HEK293 (cell line): ENCODE measurements around the gene PHF19.
A peak's percentile ranks its signal among the peaks of the same experiment; 100 is the strongest.

ENCODE experiments used
- CTCF ChIA-PET: fragments of 350-600 bp; formaldehyde crosslinking; extraction: SDS; loops from one replicate; lab custom pipeline; 2021; ENCODE audit warnings: antibody characterized with exemption; lab: Yijun Ruan, JAX
- POLR2A ChIA-PET: fragments of 300-600 bp; formaldehyde crosslinking; extraction: SDS; loops from one replicate; lab custom pipeline; 2020; ENCODE audit warnings: antibody characterized with exemption, inconsistent platforms; lab: Yijun Ruan, JAX
- H3K27ac ChIP-seq: fragments of 200-500 bp; sonication (Bioruptor generic); 2 replicates; pipeline ENCODE4 v1.5.1; 2014; ENCODE audit warnings: low read depth, low read length, control low read depth, inconsistent platforms; ENCODE audit errors: extremely low read depth
- H3K36me3 ChIP-seq, 2 experiments: fragments of 200-500 bp in 1 of 2; sonication (Bioruptor generic) in 1 of 2; 1 replicate in 1 of 2; 2 replicates in 1 of 2; pipeline ENCODE4 v1.5.1; 2014 to 2017; ENCODE audit warnings: inconsistent platforms in 2 of 2, low read length in 2 of 2; ENCODE audit not compliant: control insufficient read depth in 2 of 2, insufficient read depth in 1 of 2
- H3K4me1 ChIP-seq: fragments of 200-500 bp; sonication (Bioruptor generic); 2 replicates; pipeline ENCODE4 v1.5.1; 2014; ENCODE audit warnings: mild to moderate bottlenecking, low read length, inconsistent platforms; ENCODE audit not compliant: control insufficient read depth, insufficient read depth
- H3K4me3 ChIP-seq: 2 replicates; pipeline ENCODE4 v1.5.1; 2011; ENCODE audit warnings: low read depth, mild to moderate bottlenecking, control low read depth, low read length, moderate library complexity
- H3K9me3 ChIP-seq: fragments of 200-500 bp; sonication (Bioruptor generic); 2 replicates; pipeline ENCODE4 v1.5.1; 2014; ENCODE audit warnings: low read depth, low read length, inconsistent platforms; ENCODE audit not compliant: control insufficient read depth, insufficient read depth
- BCL11B ChIP-seq: fragments of 450-650 bp; formaldehyde crosslinking; IDR thresholded peaks from 2 replicates; pipeline ENCODE4 v1.5.1; 2016; ENCODE audit warnings: low read depth, missing biosample characterization, missing genetic modification characterization
- EGR2 ChIP-seq: fragments of 450-650 bp; formaldehyde crosslinking; IDR thresholded peaks from 2 replicates; pipeline ENCODE4 v1.5.1; 2016; ENCODE audit warnings: low read depth, missing biosample characterization, missing genetic modification characterization
- GLIS1 ChIP-seq: fragments of 450-650 bp; formaldehyde crosslinking; IDR thresholded peaks from 2 replicates; pipeline ENCODE4 v1.5.1; 2016; ENCODE audit warnings: missing biosample characterization, missing genetic modification characterization
- GLIS2 ChIP-seq: fragments of 450-650 bp; formaldehyde crosslinking; IDR thresholded peaks from 2 replicates; pipeline ENCODE4 v1.5.1; 2016; ENCODE audit warnings: missing biosample characterization, missing genetic modification characterization
- KLF1 ChIP-seq: fragments of 450-650 bp; formaldehyde crosslinking; IDR thresholded peaks from 2 replicates; pipeline ENCODE4 v1.5.1; 2016; ENCODE audit warnings: missing biosample characterization, missing genetic modification characterization
- MEIS1 ChIP-seq: sonication (generic); formaldehyde crosslinking; IDR thresholded peaks from 2 replicates; pipeline ENCODE4 v1.8.1; 2022; ENCODE audit warnings: missing genetic modification reagents, mild to moderate bottlenecking, borderline replicate concordance
- SCRT1 ChIP-seq: fragments of 450-650 bp; formaldehyde crosslinking; IDR thresholded peaks from 2 replicates; pipeline ENCODE4 v1.5.1; 2016; ENCODE audit warnings: missing biosample characterization, missing genetic modification characterization, borderline replicate concordance
- SCRT2 ChIP-seq: fragments of 450-650 bp; formaldehyde crosslinking; IDR thresholded peaks from 2 replicates; pipeline ENCODE4 v1.5.1; 2016; ENCODE audit warnings: missing biosample characterization, missing genetic modification characterization
- SP3 ChIP-seq: fragments of 450-650 bp; formaldehyde crosslinking; IDR thresholded peaks from 2 replicates; pipeline ENCODE4 v1.5.1; 2016; ENCODE audit warnings: missing biosample characterization, missing genetic modification characterization
- ZBTB48 ChIP-seq: fragments of 450-650 bp; formaldehyde crosslinking; IDR thresholded peaks from 2 replicates; pipeline ENCODE4 v1.5.1; 2016; ENCODE audit warnings: missing biosample characterization, missing genetic modification characterization
- ZEB2 ChIP-seq: fragments of 450-650 bp; formaldehyde crosslinking; IDR thresholded peaks from 2 replicates; pipeline ENCODE4 v1.5.1; 2016; ENCODE audit warnings: missing biosample characterization, missing genetic modification characterization
- ZFHX2 ChIP-seq: fragments of 450-650 bp; formaldehyde crosslinking; conservative IDR thresholded peaks from 2 replicates; pipeline ENCODE4 v1.5.1; 2016; ENCODE audit warnings: missing biosample characterization, missing genetic modification characterization
- ZIC2 ChIP-seq: fragments of 450-650 bp; formaldehyde crosslinking; IDR thresholded peaks from 2 replicates; pipeline ENCODE4 v1.5.1; 2016; ENCODE audit warnings: missing biosample characterization, missing genetic modification characterization
- ZNF140 ChIP-seq: fragments of 450-650 bp; formaldehyde crosslinking; IDR thresholded peaks from 2 replicates; pipeline ENCODE4 v1.5.1; 2016; ENCODE audit warnings: missing biosample characterization, missing genetic modification characterization
- ZNF311 ChIP-seq: fragments of 450-650 bp; formaldehyde crosslinking; IDR thresholded peaks from 2 replicates; pipeline ENCODE4 v1.5.1; 2017; ENCODE audit warnings: missing biosample characterization, missing genetic modification characterization, borderline replicate concordance
- ZNF335 ChIP-seq: fragments of 450-650 bp; formaldehyde crosslinking; conservative IDR thresholded peaks from 2 replicates; pipeline ENCODE4 v1.5.1; 2016; ENCODE audit warnings: missing biosample characterization, missing genetic modification characterization
- ZNF37A ChIP-seq: fragments of 450-650 bp; IDR thresholded peaks from 2 replicates; pipeline ENCODE4 v1.5.1; 2018; ENCODE audit warnings: missing biosample characterization, missing genetic modification characterization
- ZNF600 ChIP-seq: fragments of 450-650 bp; formaldehyde crosslinking; IDR thresholded peaks from 2 replicates; pipeline ENCODE4 v1.5.1; 2016; ENCODE audit warnings: missing biosample characterization, missing genetic modification characterization
- ZNF747 ChIP-seq: fragments of 450-650 bp; formaldehyde crosslinking; IDR thresholded peaks from 2 replicates; pipeline ENCODE4 v1.5.1; 2016; ENCODE audit warnings: missing biosample characterization, missing genetic modification characterization
- ZNF768 ChIP-seq: fragments of 450-650 bp; formaldehyde crosslinking; IDR thresholded peaks from 2 replicates; pipeline ENCODE4 v1.5.1; 2018; ENCODE audit warnings: missing biosample characterization, mild to moderate bottlenecking, missing genetic modification characterization
- ZNF777 ChIP-seq: fragments of 450-650 bp; formaldehyde crosslinking; IDR thresholded peaks from 2 replicates; pipeline ENCODE4 v1.5.1; 2017; ENCODE audit warnings: missing biosample characterization, missing genetic modification characterization, borderline replicate concordance
- ZSCAN30 ChIP-seq: fragments of 450-650 bp; IDR thresholded peaks from 2 replicates; pipeline ENCODE4 v1.5.1; 2018; ENCODE audit warnings: missing biosample characterization, mild to moderate bottlenecking, missing genetic modification characterization, moderate library complexity
- TF ChIP-seq, protein P1 (sequence below): fragments of 450-650 bp; formaldehyde crosslinking; IDR thresholded peaks from 2 replicates; pipeline ENCODE4 v1.5.1; 2016; ENCODE audit warnings: missing biosample characterization, missing genetic modification characterization
- TF ChIP-seq, protein P2 (sequence below): fragments of 450-650 bp; formaldehyde crosslinking; IDR thresholded peaks from 2 replicates; pipeline ENCODE4 v1.5.1; 2016; ENCODE audit warnings: missing biosample characterization, missing genetic modification characterization
- TF ChIP-seq, protein P3 (sequence below): fragments of 450-650 bp; formaldehyde crosslinking; IDR thresholded peaks from 2 replicates; pipeline ENCODE4 v1.5.1; 2017; ENCODE audit warnings: missing biosample characterization, missing genetic modification characterization

Gene PHF19

DNA sequence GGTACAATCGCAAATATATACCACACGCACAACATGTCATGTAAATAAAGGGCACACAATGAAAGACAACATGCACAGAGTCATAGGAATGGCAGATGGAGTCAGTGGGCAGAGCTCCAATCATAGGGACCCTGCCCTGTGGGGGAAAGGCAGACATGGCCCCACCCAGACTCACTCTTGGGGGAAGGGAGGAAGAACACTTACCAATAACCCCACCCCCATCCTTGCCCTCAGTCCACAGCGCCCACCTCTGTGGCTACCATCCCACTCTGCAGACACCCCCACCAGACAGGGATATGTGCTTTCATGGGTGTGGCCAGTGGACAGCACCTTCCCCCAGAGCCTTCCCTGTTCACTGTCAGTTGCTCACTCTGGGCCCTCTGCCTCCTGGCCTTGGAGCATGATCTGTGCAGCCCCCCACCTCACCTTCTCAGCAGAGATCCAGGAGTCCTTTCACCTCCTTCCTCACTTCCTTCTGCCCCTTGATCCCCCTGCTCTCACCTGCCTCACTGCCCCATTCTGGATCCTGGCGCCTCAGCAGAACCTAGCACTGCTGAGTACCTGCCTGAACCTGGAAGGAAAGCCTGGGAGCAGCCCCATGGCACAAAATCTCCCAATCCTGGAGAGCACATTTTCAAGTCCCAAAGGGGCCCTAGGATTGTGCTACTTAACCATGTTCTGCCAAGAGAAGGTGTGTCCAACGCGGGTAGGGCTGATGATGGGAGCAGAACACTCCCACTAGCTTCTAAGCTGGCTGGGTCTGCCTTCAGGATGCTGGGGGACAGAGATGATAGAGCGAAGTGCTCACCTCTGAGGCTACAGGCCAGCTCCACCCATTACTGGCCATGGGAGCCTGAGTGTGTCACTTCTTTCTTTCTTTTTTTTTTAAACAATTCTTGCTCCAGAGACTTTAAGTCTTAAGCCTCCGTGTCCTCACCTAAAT lies 1.5 kb upstream of the PHF19 start:
- no peaks in the 10 kb centered on the region for H3K9me3 ChIP-seq
- peaks cover 0 to 15% of the 10 kb centered on the region in 2 experiments; a peak in 1 of 3 replicates for H3K36me3 ChIP-seq
- ChIA-PET CTCF (no interaction called here), POLR2A (no interaction called here)
- no peaks in the 10 kb centered on the region for H3K4me1 ChIP-seq
- H3K4me3 ChIP-seq: no peak overlapping the region
- TF ChIP-seq, protein P1, sequence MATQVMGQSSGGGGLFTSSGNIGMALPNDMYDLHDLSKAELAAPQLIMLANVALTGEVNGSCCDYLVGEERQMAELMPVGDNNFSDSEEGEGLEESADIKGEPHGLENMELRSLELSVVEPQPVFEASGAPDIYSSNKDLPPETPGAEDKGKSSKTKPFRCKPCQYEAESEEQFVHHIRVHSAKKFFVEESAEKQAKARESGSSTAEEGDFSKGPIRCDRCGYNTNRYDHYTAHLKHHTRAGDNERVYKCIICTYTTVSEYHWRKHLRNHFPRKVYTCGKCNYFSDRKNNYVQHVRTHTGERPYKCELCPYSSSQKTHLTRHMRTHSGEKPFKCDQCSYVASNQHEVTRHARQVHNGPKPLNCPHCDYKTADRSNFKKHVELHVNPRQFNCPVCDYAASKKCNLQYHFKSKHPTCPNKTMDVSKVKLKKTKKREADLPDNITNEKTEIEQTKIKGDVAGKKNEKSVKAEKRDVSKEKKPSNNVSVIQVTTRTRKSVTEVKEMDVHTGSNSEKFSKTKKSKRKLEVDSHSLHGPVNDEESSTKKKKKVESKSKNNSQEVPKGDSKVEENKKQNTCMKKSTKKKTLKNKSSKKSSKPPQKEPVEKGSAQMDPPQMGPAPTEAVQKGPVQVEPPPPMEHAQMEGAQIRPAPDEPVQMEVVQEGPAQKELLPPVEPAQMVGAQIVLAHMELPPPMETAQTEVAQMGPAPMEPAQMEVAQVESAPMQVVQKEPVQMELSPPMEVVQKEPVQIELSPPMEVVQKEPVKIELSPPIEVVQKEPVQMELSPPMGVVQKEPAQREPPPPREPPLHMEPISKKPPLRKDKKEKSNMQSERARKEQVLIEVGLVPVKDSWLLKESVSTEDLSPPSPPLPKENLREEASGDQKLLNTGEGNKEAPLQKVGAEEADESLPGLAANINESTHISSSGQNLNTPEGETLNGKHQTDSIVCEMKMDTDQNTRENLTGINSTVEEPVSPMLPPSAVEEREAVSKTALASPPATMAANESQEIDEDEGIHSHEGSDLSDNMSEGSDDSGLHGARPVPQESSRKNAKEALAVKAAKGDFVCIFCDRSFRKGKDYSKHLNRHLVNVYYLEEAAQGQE (tag by site-specific recombination): 0 out of 2 replicates have a peak, but pooled peaks have one; percentile 38
- TF ChIP-seq ZFHX2 (peak; percentile 74), BCL11B (tag by site-specific recombination) (no peak), EGR2 (peak; percentile 78), KLF1 (tag by site-specific recombination) (peak; percentile 59), SP3 (peak; percentile 39; the same call in 1 of the 2 replicates), GLIS2 (0 out of 2 replicates have a peak, but pooled peaks have one; percentile 16), ZNF600 (tag by site-specific recombination) (peak; percentile 36; the same call in 1 of the 2 replicates), ZNF747 (tag by site-specific recombination) (no peak), MEIS1 (CRISPR knock-in tag) (no peak)
- H3K27ac ChIP-seq: no peak overlapping the region

DNA sequence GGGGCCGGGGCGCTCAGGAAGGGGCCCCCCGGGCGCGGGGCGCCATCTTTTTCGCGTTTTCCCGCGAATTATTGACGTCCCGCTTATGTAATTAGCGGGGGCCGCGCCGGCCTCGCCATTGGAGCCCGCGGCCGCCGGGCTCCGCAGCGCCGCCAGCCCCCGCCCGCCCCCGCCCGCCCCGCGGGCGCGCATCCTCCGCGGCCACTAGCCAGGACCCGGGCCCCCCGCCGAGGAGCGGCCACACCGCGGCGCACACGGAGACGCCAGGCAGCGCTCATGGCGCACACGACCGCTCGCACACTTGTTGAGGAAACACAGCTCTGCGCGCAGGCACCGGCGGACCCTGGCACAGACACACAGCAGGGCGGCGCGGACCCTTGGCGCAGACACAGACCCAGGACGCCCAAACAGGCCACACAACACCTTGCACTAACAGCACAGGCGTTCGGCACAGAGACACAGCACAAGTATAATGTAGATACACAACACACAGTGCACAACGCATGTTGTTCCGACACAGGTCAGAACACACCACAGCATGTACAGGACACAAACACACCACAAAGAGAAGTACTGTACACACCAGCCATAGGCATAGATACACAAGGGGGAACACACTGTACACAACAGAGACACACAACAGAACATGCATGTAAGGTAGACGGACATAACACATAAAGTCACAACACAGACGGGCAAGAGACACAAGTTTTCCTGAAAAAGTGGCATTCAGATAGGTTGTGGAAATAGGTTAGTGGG lies 467 bp upstream of the PHF19 start:
- peak overlapping the region; percentile 16; the same call in 1 of the 2 replicates for H3K27ac ChIP-seq
- POLR2A ChIA-PET: interaction anchor here (1.0 kb wide), 2 partner anchors 9 to 34 kb away, joined by 3 to 5 read pairs; no protein-coding TSS in a partner anchor
- CTCF ChIA-PET: interaction anchor here (0.6 kb wide), 1 partner anchor 59 kb away, joined by 3 read pairs; no protein-coding TSS in a partner anchor
- H3K4me3 ChIP-seq: peak overlapping the region; percentile 72
- H3K4me1 ChIP-seq: no peaks in the 10 kb centered on the region
- no peaks in the 10 kb centered on the region for H3K9me3 ChIP-seq
- H3K36me3 ChIP-seq: peaks cover 0 to 24% of the 10 kb centered on the region in 2 experiments; a peak in 2 of 3 replicates
- TF ChIP-seq, protein P2, sequence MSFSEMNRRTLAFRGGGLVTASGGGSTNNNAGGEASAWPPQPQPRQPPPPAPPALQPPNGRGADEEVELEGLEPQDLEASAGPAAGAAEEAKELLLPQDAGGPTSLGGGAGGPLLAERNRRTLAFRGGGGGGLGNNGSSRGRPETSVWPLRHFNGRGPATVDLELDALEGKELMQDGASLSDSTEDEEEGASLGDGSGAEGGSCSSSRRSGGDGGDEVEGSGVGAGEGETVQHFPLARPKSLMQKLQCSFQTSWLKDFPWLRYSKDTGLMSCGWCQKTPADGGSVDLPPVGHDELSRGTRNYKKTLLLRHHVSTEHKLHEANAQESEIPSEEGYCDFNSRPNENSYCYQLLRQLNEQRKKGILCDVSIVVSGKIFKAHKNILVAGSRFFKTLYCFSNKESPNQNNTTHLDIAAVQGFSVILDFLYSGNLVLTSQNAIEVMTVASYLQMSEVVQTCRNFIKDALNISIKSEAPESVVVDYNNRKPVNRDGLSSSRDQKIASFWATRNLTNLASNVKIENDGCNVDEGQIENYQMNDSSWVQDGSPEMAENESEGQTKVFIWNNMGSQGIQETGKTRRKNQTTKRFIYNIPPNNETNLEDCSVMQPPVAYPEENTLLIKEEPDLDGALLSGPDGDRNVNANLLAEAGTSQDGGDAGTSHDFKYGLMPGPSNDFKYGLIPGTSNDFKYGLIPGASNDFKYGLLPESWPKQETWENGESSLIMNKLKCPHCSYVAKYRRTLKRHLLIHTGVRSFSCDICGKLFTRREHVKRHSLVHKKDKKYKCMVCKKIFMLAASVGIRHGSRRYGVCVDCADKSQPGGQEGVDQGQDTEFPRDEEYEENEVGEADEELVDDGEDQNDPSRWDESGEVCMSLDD (tag by site-specific recombination): 0 out of 2 replicates have a peak, but pooled peaks have one; percentile 42
- TF ChIP-seq ZEB2 (tag by site-specific recombination) (0 out of 2 replicates have a peak, but pooled peaks have one; percentile 30), ZNF37A (tag by site-specific recombination) (no peak), KLF1 (tag by site-specific recombination) (no peak), ZNF768 (tag by site-specific recombination) (peak; percentile 51; the same call in 1 of the 2 replicates), SCRT2 (peak; percentile 98), SCRT1 (peak; percentile 89), GLIS1 (tag by site-specific recombination) (peak; percentile 70), ZNF140 (tag by site-specific recombination) (no peak), ZNF600 (tag by site-specific recombination) (peak; percentile 99), ZBTB48 (peak; percentile 63), ZIC2 (tag by site-specific recombination) (peak; percentile 57), ZSCAN30 (no peak), ZNF311 (tag by site-specific recombination) (no peak), ZNF777 (tag by site-specific recombination) (0 out of 2 replicates have a peak, but pooled peaks have one; percentile 37), ZNF335 (tag by site-specific recombination) (peak; percentile 94)
- TF ChIP-seq, protein P3, sequence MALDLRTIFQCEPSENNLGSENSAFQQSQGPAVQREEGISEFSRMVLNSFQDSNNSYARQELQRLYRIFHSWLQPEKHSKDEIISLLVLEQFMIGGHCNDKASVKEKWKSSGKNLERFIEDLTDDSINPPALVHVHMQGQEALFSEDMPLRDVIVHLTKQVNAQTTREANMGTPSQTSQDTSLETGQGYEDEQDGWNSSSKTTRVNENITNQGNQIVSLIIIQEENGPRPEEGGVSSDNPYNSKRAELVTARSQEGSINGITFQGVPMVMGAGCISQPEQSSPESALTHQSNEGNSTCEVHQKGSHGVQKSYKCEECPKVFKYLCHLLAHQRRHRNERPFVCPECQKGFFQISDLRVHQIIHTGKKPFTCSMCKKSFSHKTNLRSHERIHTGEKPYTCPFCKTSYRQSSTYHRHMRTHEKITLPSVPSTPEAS (tag by site-specific recombination): 0 out of 2 replicates have a peak, but pooled peaks have one; percentile 8
